CD4-positive, alpha-beta T cell treated with Interleukin-6 for 4 hours (primary cell): ENCODE results near the gene PAK2.
"Not testable (repeated sequence)": the region's sequence is repeated elsewhere in the genome, so short reads cannot be mapped to it uniquely, and the experiment has no call there.

Experiments
- DNase-seq: peaks from one replicate; pipeline ENCODE4 v3.0.0-alpha.2; 2020; ENCODE audit warnings: mixed read lengths

The PAK2 gene

DNA sequence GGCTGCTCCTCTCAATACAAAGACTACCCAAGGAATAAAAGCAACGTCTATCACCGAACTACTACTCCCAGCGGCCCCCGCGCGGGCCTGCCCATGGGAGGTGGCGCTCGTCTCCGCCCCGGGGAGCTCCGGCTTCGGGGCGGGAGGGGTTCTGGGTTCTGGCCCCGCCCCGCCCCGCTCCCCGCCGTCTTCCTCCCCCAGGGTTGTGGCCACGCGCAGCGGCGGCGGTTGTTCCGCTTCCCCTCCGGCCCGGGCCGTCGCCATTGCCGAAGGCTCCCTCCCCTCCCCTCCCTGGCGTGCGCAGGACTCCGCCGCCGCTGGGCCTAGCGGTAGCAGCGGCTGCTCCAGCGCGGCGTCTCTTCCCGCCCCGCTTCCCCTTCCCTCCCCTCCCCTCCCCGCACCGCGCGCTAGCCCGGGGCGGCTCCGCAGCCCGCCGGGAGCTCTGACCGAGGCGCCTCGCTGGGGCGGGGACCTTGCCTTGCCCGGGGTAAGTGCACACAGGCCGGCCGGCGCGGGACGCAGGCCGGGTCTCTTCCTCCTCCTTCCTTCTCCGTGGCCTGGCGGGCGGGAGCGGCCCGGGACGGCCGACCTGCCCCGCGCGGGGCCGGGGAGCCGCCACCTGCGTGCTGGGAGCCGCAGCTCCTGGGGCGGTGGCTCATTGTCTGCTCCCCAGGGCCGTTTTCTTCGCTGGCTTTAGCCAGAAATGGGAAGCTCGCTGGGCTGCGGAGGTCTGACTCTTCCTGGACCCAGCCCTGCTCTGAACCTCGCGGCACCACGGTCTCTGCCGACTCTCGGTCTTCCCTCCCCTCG is at the start of gene PAK2:
PAK2 (plus strand) TSS at position 187 of the 810 bp plus-strand sequence. CDS start 42,790 bp downstream, outside the sequence.
- peak; percentile 95 for DNase-seq

DNA sequence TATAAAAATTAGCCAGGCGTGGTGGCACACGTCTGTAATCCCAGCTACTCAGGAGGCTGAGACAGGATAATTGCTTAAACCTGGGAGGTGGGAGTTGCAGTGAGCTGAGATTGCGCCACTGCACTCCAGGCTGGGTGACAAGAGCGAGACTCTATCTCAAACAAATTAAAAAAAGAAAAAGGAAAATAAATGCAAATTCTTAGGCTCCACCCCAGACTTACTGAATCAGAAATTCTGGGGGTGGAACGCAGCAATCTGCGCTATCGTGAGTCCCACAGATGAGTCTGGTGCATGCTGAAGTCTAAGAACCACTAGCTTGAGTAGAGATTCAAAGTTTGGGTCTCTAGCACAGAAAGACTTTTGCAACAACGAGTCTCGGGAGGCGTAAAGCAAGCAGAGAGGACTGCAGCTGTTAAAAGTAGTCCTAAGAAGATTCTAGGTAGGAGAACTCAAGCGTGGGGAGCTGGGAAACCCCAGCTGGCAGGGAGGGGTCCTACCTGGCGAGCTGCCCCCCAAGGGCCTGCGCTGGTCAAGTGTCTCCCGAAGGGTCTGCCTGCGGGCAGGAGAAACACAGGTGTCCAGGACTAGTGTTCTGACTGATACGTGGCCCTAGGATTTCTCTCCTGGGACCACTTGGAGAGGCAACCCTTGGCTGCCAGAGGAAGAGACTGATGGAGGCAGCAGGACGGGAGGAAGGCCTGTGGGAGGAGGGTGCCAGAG is 49.6 kb upstream of the PAK2 start:
- no peak for DNase-seq

DNA sequence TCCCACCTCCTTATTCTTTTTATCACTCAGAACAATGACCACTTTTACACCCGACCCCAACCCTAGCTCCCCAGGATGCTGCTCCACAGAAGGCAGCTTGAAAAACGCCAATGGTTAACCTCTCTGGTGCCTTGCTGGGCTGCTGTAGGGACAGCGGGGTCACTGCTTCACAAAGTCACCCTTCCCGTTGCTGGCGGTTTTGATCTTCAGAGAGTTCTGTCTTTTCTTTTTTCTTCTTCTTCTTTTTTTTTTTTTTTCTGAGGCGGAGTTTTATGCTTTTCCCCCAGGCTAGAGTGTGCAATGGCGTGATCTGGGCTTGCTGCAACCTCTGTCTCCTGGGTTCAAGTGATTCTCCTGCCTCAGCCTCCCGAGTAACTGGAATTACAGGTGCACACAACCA is 48.3 kb upstream of the PAK2 start:
- no peak for DNase-seq

DNA sequence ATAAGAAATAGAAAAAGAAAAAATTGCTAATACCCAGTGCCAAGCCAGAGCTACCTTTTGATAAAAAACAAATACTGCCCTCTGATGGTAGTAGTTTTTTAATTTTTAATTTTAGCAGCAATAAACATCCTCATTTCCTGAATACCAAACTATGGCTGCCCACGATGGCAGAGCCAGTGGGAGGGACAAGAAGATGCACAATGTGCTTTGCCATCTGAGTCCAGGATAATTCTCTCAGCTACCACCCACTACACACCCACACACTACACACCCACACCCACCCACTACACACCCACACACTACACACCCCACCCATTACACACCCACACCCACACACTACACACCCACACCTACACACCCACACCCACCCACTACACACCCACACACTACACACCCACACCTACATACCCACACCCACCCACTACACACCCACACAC is 45.4 kb upstream of the PAK2 start:
- DNase-seq = peak; percentile 20

DNA sequence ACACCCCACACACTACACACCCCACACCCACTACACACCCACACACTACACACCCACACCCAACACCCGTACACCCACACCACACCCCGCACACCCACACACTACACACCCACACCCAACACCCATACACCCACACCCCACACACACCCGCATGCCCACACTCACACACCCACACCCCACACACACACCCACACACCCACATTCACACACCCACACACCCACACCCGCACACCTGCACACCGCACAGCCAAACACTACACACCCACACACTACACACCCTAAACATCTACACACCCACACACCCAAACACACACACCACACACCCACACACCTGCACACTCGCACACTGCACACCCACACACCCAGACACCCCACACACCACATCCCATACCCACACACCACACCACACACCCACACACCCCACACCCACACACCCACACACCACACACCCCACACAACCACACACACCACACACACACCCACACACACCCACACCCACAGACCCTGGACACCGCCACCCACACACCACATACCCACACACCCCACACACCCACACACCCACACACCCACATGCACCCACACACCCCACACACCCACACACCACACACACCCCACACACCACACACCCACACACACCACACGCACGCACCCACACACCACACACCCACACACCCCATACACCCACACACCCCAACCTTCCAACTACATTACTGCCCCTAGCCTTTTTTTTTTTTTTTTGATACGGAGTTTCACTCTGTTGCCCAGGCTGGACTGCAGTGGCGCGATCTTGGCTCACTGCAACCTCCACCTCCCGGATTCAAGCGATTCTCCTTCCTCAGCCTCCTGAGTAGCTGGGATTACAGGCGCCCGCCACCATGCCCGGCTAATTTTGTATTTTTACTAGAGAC is 44.5 kb upstream of the PAK2 start:
- no peak for DNase-seq

- no peak for DNase-seq
Observed at GRCh38 chr3:196695849-196696226, 43.8 kb upstream of the PAK2 start.

- DNase-seq = no peak
Observed at GRCh38 chr3:196697270-196697669, 42.4 kb upstream of the PAK2 start.

- no peak for DNase-seq
Observed at GRCh38 chr3:196699749-196700148, 39.9 kb upstream of the PAK2 start.

DNA sequence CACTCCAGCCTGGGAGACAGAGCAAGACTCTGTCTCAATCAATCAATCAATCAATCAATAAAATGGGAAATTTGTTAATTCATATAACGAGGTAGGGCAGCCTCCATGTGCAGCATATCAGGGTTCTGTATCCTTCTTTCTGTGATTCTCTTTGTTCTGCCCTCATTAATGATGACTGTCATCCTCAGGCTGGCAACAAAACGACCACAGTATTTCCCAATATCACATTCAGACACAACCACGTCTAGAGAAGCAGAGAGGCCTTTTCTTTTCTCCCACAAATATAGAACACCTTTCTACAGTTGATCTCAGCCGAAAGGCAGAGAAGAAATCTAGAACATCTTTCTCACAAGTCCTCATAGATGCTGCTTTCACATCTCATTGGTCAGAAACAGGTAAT is 38.9 kb upstream of the PAK2 start:
- no peak for DNase-seq

DNA sequence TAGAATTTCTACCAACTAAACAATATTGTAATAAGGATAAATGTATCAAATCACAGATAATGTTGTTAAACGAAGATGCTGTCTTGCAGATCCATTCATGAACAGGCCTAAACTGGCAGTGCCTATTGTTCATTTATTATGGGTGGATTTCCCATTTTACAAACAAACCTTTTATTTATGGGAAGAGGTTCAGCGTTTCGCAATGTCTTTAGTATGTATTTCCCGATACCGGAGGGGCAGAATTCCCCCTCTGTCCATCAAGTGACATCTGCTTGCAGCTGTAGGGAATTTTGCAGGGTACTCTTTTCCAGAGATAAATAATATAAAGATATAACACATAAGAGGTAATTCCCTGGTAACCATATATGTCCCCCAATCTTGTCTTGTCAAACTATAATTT is 33.3 kb upstream of the PAK2 start:
- no peak for DNase-seq

- DNase-seq = no peak
Observed at GRCh38 chr3:196706731-196707130, 32.9 kb upstream of the PAK2 start.

- DNase-seq = no peak
Observed at GRCh38 chr3:196707566-196707965, 32.1 kb upstream of the PAK2 start.

DNA sequence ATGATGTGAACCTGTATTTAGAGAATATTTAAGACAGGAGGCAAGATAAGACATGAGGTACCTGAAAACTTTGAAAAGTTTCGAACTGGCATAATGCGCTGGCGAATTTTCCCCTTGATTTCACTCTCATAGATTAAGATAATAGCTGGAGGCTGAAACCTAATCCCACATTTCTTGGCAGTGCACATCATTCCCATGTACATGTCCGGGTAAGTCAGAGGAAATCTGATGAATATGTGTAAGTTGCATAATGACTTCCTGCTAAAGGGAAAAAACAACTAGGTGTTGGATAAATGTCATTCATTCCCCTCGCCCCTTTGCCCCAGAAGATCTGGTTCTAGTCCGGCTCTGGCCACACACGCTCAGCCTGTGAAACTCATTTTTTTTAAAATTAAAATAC is 31.2 kb upstream of the PAK2 start:
- DNase-seq = no peak

DNA sequence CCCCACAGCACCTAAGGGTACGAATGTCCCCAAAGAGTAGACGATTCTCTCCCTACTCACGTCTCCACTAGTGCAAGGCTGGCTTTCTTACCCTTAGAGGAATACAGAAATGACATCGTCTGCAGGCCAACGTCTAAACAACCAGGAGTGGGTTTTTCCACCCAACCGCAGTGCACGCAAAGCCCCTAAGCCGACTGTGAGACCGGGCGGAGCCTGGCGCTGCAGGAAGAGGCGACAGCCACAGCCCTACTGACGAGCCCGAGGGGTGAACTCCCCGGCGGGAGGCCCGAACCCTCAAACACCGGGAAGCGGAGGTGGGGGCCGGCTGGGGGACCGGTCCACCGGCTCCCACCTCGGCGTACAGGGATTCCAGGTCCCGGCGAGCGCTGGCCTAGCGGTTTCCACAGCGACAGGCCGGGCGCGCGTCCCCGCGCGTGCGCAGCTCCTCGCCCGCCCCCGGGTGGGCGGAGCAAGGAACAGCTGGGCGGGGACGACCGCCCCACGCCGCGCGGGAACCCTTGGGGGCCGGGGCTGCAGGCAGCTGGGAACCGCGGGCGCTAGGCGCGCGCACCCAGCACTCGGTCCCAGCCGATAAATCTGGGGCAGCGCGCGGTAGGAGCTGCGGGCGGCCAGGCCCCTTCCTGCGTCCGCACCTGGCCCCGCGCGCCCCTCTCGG is 27.7 kb upstream of the PAK2 start, which contains the start of the genes CEP19 and PIGX:
CEP19 (minus strand) TSS at position 413 of the 676 bp plus-strand sequence. CDS start 3,593 bp downstream, outside the sequence.
PIGX (plus strand) TSS at position 540 of the 676 bp plus-strand sequence.
- DNase-seq = peak; percentile 90

GRCh38 chr3:196712514-196713413 is 26.9 kb upstream of the PAK2 start:
- DNase-seq = peak; percentile 77

DNA sequence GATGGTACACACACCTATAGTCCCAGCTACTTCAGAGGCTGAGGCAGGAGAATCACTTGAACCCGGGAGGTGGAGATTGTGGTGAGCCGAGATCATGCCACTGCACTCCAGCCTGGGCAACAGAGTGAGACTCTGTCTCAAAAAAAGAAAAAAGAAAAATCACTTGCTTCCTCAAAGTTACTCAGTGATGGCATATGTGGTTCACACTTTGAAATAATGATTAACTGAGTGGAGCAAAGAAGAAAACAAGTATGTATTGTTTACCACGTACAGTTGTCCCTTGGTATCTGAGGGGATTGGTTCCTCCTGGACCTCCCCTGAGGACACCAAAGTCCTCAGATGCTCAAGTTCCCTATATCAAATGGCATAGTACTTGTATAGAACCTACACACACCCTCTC is 22.5 kb upstream of the PAK2 start:
- not testable (repeated sequence) for DNase-seq

DNA sequence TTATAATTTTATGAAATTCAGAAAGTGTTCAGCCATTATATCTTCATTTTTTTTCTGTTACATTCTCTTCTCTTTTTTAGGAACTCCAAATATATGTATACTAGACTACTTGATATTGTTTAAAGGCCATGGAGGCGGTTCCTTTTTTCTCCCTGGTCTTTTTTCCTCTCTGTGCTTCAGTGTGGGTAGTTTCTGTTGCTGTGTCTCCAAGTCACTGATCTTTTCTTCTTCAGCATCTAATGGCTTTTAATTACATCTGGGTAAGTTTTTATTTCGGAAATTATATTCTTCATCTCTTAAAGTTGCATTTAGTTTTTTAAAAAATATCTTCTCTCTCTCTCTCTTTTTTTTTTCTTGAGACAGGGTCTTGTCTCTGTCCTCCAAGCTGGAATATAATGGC is 18.6 kb upstream of the PAK2 start:
- DNase-seq = no peak

DNA sequence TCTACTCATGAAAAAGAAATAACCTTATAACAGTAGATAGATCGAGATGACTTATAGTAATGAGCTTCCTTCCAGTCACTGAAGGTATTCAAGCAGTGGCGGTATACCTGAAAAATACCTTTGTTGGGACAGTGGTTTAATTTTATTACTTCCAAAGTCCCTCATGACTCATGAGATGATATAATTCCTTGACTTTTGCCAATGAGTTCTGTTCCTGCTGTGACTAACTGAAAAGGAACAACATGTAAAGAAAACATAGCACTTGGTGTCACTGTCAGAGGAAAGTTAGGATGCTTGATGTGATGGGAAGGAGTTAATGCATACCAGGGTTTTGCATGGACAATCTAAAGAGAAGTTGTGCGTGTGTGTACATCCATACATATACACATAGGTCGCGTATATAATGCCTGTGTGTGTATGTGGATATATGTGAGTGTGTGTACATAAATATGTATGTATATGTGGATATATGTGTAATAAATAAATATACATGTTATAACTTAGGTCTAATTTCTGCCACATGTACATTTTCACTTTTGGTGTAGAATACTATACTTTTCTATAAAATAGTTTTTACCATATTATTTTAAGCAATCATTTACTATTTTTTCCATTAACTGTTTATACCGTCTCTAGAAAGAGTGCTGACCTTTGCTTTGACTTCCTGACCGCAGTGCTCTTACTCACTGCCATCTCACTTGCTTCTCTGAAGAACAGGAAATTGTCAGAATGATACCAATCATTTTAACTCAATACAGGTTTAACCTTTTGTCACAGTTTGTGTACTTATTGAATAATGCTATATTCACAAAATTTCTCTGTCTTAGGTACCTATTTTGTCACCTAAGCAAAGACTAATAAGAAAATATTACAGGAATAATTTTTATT is 12.6 kb upstream of the PAK2 start:
- peak; percentile 40 for DNase-seq

DNA sequence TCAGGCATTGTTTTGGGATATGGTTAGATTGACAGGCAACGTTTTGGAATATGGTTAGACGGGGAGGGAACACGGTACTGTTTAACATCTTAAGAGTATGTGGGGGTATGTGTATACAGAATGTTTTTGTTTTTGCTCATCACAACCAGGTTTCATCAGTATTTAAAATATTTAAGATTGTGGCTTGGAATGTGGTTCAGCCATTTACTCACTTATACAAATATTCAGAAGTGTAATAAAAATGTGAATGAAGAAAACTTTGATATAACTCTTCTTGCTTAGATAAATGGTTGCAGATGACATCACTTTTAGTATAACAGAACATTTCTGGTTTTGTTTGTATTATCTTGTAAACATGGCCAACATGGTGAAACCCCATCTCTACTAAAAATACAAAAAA is 3.9 kb upstream of the PAK2 start:
- no peak for DNase-seq
